ENCODE results near the gene CHCHD3.

The CHCHD3 gene

GRCh38 chr7:132996581-132997242 lies 85.2 kb downstream of the CHCHD3 start:
- no peak overlapping the region for H3K27ac ChIP-seq (ENCODE audit: extremely low read depth, low read depth, low read length)
- ChIA-PET CTCF (no interaction called here), POLR2A (no interaction called here)
- H3K4me1 ChIP-seq (ENCODE audit: control insufficient read depth, insufficient read depth, low read length), result peaks cover 20% of the 10 kb centered on the region
- H3K36me3 ChIP-seq (ENCODE audit: control insufficient read depth in 2 of 2, insufficient read depth in 1 of 2, low read length in 2 of 2), result no peaks in the 10 kb centered on the region
- H3K4me3 ChIP-seq (ENCODE audit: low read depth, low read length), result no peak overlapping the region
- H3K9me3 ChIP-seq (ENCODE audit: control insufficient read depth, insufficient read depth, low read depth, low read length), result no peaks in the 10 kb centered on the region
- TF ChIP-seq HOXD13 (CRISPR knock-in tag; IDR thresholded peaks at IDR 0.05; ENCODE audit: borderline replicate concordance) (no peak), ZNF626 (tag by site-specific recombination; IDR thresholded peaks at IDR 0.05) (no peak), ZIC2 (tag by site-specific recombination; IDR thresholded peaks at IDR 0.05) (peak; percentile 11; the same call in 1 of the 2 replicates), HOXA7 (CRISPR knock-in tag; IDR thresholded peaks at IDR 0.05; ENCODE audit: borderline replicate concordance) (no peak), ZNF513 (tag by site-specific recombination; IDR thresholded peaks at IDR 0.05) (no peak), ZNF670 (tag by site-specific recombination; IDR thresholded peaks at IDR 0.05; ENCODE audit: low read depth) (no peak), IKZF3 (tag by site-specific recombination; IDR thresholded peaks at IDR 0.05) (0 out of 2 replicates have a peak, but pooled peaks have one; percentile 4), ZBTB17 (tag by site-specific recombination; IDR thresholded peaks at IDR 0.05) (0 out of 2 replicates have a peak, but pooled peaks have one; percentile 23), ZNF211 (tag by site-specific recombination; IDR thresholded peaks at IDR 0.05; ENCODE audit: low read depth) (no peak), ZNF837 (tag by site-specific recombination; IDR thresholded peaks at IDR 0.05) (no peak), ZNF639 (tag by site-specific recombination; IDR thresholded peaks at IDR 0.05) (no peak), ZFP37 (tag by site-specific recombination; IDR thresholded peaks at IDR 0.05) (no peak), ZNF354C (tag by site-specific recombination; IDR thresholded peaks at IDR 0.05; ENCODE audit: borderline replicate concordance, low read depth) (no peak), ZNF223 (tag by site-specific recombination; IDR thresholded peaks at IDR 0.05) (no peak), ZNF664 (tag by site-specific recombination; IDR thresholded peaks at IDR 0.05) (peak; percentile 93), ZSCAN16 (tag by site-specific recombination; IDR thresholded peaks at IDR 0.05) (no peak), ZNF302 (tag by site-specific recombination; IDR thresholded peaks at IDR 0.05; ENCODE audit: low read depth) (no peak), GFI1B (tag by site-specific recombination; IDR thresholded peaks at IDR 0.05) (no peak), MYNN (tag by site-specific recombination; IDR thresholded peaks at IDR 0.05; ENCODE audit: borderline replicate concordance) (no peak), ZNF341 (tag by site-specific recombination; IDR thresholded peaks at IDR 0.05; ENCODE audit: low read depth) (peak; percentile 68), ZNF10 (tag by site-specific recombination; IDR thresholded peaks at IDR 0.05) (peak; percentile 63), ZBTB11 (tag by site-specific recombination; conservative IDR thresholded peaks at IDR 0.05; ENCODE audit: low read depth) (no peak), ZNF571 (tag by site-specific recombination; IDR thresholded peaks at IDR 0.05) (no peak), ZNF48 (tag by site-specific recombination; IDR thresholded peaks at IDR 0.05) (no peak), ZBTB8A (tag by site-specific recombination; IDR thresholded peaks at IDR 0.05) (no peak), ZNF146 (tag by site-specific recombination; IDR thresholded peaks at IDR 0.05) (no peak)
- TF ChIP-seq, protein P1, sequence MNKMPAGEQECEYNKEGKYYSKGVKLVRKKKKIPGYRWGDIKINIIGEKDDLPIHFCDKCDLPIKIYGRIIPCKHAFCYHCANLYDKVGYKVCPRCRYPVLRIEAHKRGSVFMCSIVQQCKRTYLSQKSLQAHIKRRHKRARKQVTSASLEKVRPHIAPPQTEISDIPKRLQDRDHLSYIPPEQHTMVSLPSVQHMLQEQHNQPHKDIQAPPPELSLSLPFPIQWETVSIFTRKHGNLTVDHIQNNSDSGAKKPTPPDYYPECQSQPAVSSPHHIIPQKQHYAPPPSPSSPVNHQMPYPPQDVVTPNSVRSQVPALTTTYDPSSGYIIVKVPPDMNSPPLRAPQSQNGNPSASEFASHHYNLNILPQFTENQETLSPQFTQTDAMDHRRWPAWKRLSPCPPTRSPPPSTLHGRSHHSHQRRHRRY (tag by site-specific recombination; IDR thresholded peaks at IDR 0.05), result no peak
- TF ChIP-seq, protein P2, sequence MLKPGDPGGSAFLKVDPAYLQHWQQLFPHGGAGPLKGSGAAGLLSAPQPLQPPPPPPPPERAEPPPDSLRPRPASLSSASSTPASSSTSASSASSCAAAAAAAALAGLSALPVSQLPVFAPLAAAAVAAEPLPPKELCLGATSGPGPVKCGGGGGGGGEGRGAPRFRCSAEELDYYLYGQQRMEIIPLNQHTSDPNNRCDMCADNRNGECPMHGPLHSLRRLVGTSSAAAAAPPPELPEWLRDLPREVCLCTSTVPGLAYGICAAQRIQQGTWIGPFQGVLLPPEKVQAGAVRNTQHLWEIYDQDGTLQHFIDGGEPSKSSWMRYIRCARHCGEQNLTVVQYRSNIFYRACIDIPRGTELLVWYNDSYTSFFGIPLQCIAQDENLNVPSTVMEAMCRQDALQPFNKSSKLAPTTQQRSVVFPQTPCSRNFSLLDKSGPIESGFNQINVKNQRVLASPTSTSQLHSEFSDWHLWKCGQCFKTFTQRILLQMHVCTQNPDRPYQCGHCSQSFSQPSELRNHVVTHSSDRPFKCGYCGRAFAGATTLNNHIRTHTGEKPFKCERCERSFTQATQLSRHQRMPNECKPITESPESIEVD (tag by site-specific recombination; IDR thresholded peaks at IDR 0.05), result peak; percentile 53; the same call in 1 of the 2 replicates
- TF ChIP-seq, protein P3, sequence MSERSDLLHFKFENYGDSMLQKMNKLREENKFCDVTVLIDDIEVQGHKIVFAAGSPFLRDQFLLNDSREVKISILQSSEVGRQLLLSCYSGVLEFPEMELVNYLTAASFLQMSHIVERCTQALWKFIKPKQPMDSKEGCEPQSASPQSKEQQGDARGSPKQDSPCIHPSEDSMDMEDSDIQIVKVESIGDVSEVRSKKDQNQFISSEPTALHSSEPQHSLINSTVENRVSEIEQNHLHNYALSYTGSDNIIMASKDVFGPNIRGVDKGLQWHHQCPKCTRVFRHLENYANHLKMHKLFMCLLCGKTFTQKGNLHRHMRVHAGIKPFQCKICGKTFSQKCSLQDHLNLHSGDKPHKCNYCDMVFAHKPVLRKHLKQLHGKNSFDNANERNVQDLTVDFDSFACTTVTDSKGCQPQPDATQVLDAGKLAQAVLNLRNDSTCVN (tag by site-specific recombination; optimal IDR thresholded peaks at IDR 0.05), result no peak
